Neural progenitor cell (in vitro differentiated cells): ENCODE measurements around the gene DPT.

Experiments used
- EZH2 ChIP-seq: fragments of 200-600 bp; sonication (generic); IDR thresholded peaks from 2 replicates; pipeline ENCODE4 v1.6.1; 2017; ENCODE audit warnings: antibody characterized with exemption, mild to moderate bottlenecking, moderate library complexity
- EZH2phosphoT487 ChIP-seq: fragments of 200-600 bp; sonication (generic); IDR thresholded peaks from 2 replicates; pipeline ENCODE4 v1.6.1; 2017; ENCODE audit warnings: antibody characterized with exemption
- TF ChIP-seq, protein P1 (sequence below): fragments of 200-600 bp; sonication (generic); IDR thresholded peaks from 2 replicates; pipeline ENCODE4 v1.5.1; 2017; ENCODE audit warnings: antibody characterized with exemption, mild to moderate bottlenecking

DNA sequence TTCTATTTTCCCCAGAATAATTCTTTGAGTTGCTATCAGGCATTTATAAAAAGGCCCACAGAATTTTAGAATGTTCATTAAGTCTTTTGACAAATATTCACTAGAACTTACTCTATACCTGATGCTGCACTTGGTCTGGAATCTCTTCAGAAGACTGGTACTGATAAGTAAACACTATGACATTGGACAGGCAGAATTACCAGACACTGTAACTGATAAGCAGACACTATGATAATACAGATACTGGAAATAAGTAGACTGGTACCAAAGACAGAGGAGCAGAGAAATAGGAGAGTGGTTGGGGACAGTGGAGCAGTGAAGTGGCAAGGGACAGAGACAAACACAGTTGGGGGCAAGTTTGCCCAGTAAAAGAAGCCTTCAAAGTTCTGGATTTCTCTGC, 8.2 kb downstream of the DPT start:
- TF ChIP-seq, protein P1, sequence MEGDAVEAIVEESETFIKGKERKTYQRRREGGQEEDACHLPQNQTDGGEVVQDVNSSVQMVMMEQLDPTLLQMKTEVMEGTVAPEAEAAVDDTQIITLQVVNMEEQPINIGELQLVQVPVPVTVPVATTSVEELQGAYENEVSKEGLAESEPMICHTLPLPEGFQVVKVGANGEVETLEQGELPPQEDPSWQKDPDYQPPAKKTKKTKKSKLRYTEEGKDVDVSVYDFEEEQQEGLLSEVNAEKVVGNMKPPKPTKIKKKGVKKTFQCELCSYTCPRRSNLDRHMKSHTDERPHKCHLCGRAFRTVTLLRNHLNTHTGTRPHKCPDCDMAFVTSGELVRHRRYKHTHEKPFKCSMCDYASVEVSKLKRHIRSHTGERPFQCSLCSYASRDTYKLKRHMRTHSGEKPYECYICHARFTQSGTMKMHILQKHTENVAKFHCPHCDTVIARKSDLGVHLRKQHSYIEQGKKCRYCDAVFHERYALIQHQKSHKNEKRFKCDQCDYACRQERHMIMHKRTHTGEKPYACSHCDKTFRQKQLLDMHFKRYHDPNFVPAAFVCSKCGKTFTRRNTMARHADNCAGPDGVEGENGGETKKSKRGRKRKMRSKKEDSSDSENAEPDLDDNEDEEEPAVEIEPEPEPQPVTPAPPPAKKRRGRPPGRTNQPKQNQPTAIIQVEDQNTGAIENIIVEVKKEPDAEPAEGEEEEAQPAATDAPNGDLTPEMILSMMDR: no peak
- TF ChIP-seq EZH2 (no peak), EZH2phosphoT487 (no peak)
